Measurements from ENCODE around the gene OR52I1.

DNA sequence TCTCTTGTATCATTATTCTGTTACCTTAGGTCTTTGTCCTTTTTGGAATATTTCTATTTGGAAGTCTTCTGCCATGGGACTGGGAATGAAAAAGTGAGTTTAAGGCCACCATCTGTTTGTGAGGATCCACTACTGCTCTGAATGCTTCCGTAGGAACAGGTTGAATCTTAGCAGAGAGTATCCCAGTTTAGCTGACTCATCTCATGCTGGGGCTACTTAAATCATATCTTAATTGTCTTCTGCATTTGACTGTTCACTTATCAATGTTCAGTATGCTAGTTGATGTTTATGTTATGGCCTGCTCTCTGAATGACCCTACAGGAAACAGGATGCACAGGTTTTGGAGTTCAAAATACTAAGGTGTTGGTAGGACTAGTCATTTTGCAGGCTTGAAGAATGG lies 13.7 kb upstream of the OR52I1 start:
- TF ChIP-seq, protein P1, sequence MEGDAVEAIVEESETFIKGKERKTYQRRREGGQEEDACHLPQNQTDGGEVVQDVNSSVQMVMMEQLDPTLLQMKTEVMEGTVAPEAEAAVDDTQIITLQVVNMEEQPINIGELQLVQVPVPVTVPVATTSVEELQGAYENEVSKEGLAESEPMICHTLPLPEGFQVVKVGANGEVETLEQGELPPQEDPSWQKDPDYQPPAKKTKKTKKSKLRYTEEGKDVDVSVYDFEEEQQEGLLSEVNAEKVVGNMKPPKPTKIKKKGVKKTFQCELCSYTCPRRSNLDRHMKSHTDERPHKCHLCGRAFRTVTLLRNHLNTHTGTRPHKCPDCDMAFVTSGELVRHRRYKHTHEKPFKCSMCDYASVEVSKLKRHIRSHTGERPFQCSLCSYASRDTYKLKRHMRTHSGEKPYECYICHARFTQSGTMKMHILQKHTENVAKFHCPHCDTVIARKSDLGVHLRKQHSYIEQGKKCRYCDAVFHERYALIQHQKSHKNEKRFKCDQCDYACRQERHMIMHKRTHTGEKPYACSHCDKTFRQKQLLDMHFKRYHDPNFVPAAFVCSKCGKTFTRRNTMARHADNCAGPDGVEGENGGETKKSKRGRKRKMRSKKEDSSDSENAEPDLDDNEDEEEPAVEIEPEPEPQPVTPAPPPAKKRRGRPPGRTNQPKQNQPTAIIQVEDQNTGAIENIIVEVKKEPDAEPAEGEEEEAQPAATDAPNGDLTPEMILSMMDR (IDR thresholded peaks at IDR 0.05): no peak
- no peak for TF ChIP-seq POLR2A (IDR thresholded peaks at IDR 0.05)

Data from adrenal gland (tissue), 5 donors.